ENCODE results near the gene F2RL2. TPM values are rescaled to one million over a fixed set of nuclear protein-coding genes. Genes with fewer than 3 reads are reported as not detected.
"Not testable (repeated sequence)": the region's sequence is repeated elsewhere in the genome, so short reads cannot be mapped to it uniquely, and the experiment has no call there.

The F2RL2 gene
- total and polyA plus RNA-seq, 2 donors, result 0.91 to 1.1 TPM

GRCh38 chr5:76612942-76613341, 10.3 kb downstream of the F2RL2 start:
- H3K4me1 ChIP-seq (ENCODE audit: control insufficient read depth in 2 of 2, insufficient read depth in 2 of 2, low read length in 2 of 2), result no peaks in the 10 kb centered on the region
- no peaks in the 10 kb centered on the region for H3K9me3 ChIP-seq (ENCODE audit: control insufficient read depth in 2 of 2, insufficient read depth in 1 of 2, low read length in 1 of 2)
- H3K27ac ChIP-seq (ENCODE audit: low read depth in 1 of 2, low read length in 1 of 2), result no peak overlapping the region
- 78% methylated on average over 5 of the region's 5 CpGs for WGBS
- no peak overlapping the region for H3K4me3 ChIP-seq (ENCODE audit: low read length in 2 of 2)
- peaks cover 4 to 5% of the 10 kb centered on the region in 2 donors for H3K36me3 ChIP-seq (ENCODE audit: control insufficient read depth in 2 of 2, insufficient read depth in 2 of 2, low read length in 1 of 2)
- no peak for DNase-seq (ENCODE audit: low read depth in 6 of 9, low spot score in 9 of 9)
- H3K27me3 ChIP-seq (ENCODE audit: control insufficient read depth in 2 of 2, insufficient read depth in 1 of 2, low read length in 1 of 2), result no peaks in the 10 kb centered on the region

- no peaks in the 10 kb centered on the region for H3K27me3 ChIP-seq (ENCODE audit: control insufficient read depth in 2 of 2, insufficient read depth in 1 of 2, low read length in 1 of 2)
- H3K4me1 ChIP-seq (ENCODE audit: control insufficient read depth in 2 of 2, insufficient read depth in 2 of 2, low read length in 2 of 2), result peaks cover 0 to 3% of the 10 kb centered on the region in 2 donors
- H3K36me3 ChIP-seq (ENCODE audit: control insufficient read depth in 2 of 2, insufficient read depth in 2 of 2, low read length in 1 of 2), result peaks cover 4 to 5% of the 10 kb centered on the region in 2 donors
- H3K4me3 ChIP-seq (ENCODE audit: low read length in 2 of 2), result no peak overlapping the region
- no peak for DNase-seq (ENCODE audit: low read depth in 6 of 9, low spot score in 9 of 9)
- H3K9me3 ChIP-seq (ENCODE audit: control insufficient read depth in 2 of 2, insufficient read depth in 1 of 2, low read length in 1 of 2), result no peaks in the 10 kb centered on the region
- 93% methylated on average over 1 of the region's 1 CpG for WGBS
- no peak overlapping the region for H3K27ac ChIP-seq (ENCODE audit: low read depth in 1 of 2, low read length in 1 of 2)
Measured at GRCh38 chr5:76610196-76610595, 13.0 kb downstream of the F2RL2 start.

- Histone ChIP-seq H3K27me3 (ENCODE audit: control insufficient read depth in 2 of 2, insufficient read depth in 1 of 2, low read length in 1 of 2) (no peaks in the 10 kb centered on the region), H3K4me1 (ENCODE audit: control insufficient read depth in 2 of 2, insufficient read depth in 2 of 2, low read length in 2 of 2) (peaks cover 0 to 3% of the 10 kb centered on the region in 2 donors), H3K36me3 (ENCODE audit: control insufficient read depth in 2 of 2, insufficient read depth in 2 of 2, low read length in 1 of 2) (peaks cover 3 to 4% of the 10 kb centered on the region in 2 donors), H3K27ac (ENCODE audit: low read depth in 1 of 2, low read length in 1 of 2) (no peak overlapping the region), H3K9me3 (ENCODE audit: control insufficient read depth in 2 of 2, insufficient read depth in 1 of 2, low read length in 1 of 2) (no peaks in the 10 kb centered on the region), H3K4me3 (ENCODE audit: low read length in 2 of 2) (no peak overlapping the region)
- peak in 1 of 9 donors; percentile 19 for DNase-seq (ENCODE audit: low read depth in 6 of 9, low spot score in 9 of 9)
- WGBS, result 91% methylated on average over 4 of the region's 4 CpGs
Measured at GRCh38 chr5:76608833-76609232, 14.4 kb downstream of the F2RL2 start.

- H3K4me3 ChIP-seq (ENCODE audit: low read length in 2 of 2), result no peak overlapping the region
- H3K9me3 ChIP-seq (ENCODE audit: control insufficient read depth in 2 of 2, insufficient read depth in 1 of 2, low read length in 1 of 2), result no peaks in the 10 kb centered on the region
- H3K4me1 ChIP-seq (ENCODE audit: control insufficient read depth in 2 of 2, insufficient read depth in 2 of 2, low read length in 2 of 2), result peaks cover 0 to 3% of the 10 kb centered on the region in 2 donors
- no peaks in the 10 kb centered on the region for H3K27me3 ChIP-seq (ENCODE audit: control insufficient read depth in 2 of 2, insufficient read depth in 1 of 2, low read length in 1 of 2)
- DNase-seq (ENCODE audit: low read depth in 6 of 9, low spot score in 9 of 9), result peak in 1 of 9 donors; percentile 18
- peaks cover 0 to 2% of the 10 kb centered on the region in 2 donors for H3K36me3 ChIP-seq (ENCODE audit: control insufficient read depth in 2 of 2, insufficient read depth in 2 of 2, low read length in 1 of 2)
- H3K27ac ChIP-seq (ENCODE audit: low read depth in 1 of 2, low read length in 1 of 2), result peak overlapping the region in 1 of 2 donors; percentile 56
- 84% methylated on average over 9 of the region's 9 CpGs for WGBS
Measured at GRCh38 chr5:76607353-76607871, 15.8 kb downstream of the F2RL2 start.

- Histone ChIP-seq H3K9me3 (ENCODE audit: control insufficient read depth in 2 of 2, insufficient read depth in 1 of 2, low read length in 1 of 2) (no peaks in the 10 kb centered on the region), H3K27ac (ENCODE audit: low read depth in 1 of 2, low read length in 1 of 2) (no peak overlapping the region), H3K4me3 (ENCODE audit: low read length in 2 of 2) (no peak overlapping the region), H3K27me3 (ENCODE audit: control insufficient read depth in 2 of 2, insufficient read depth in 1 of 2, low read length in 1 of 2) (no peaks in the 10 kb centered on the region), H3K4me1 (ENCODE audit: control insufficient read depth in 2 of 2, insufficient read depth in 2 of 2, low read length in 2 of 2) (peaks cover 0 to 3% of the 10 kb centered on the region in 2 donors), H3K36me3 (ENCODE audit: control insufficient read depth in 2 of 2, insufficient read depth in 2 of 2, low read length in 1 of 2) (peaks cover 0 to 2% of the 10 kb centered on the region in 2 donors)
- DNase-seq (ENCODE audit: low read depth in 6 of 9, low spot score in 9 of 9), result no peak
- over 99% methylated on average over 2 of the region's 2 CpGs for WGBS
Measured at GRCh38 chr5:76606701-76607100, 16.5 kb downstream of the F2RL2 start.

GRCh38 chr5:76604838-76605237, 18.4 kb downstream of the F2RL2 start:
- H3K4me1 ChIP-seq (ENCODE audit: control insufficient read depth in 2 of 2, insufficient read depth in 2 of 2, low read length in 2 of 2), result peaks cover 0 to 3% of the 10 kb centered on the region in 2 donors
- H3K4me3 ChIP-seq (ENCODE audit: low read length in 2 of 2), result no peak overlapping the region
- H3K27ac ChIP-seq (ENCODE audit: low read depth in 1 of 2, low read length in 1 of 2), result no peak overlapping the region
- no peaks in the 10 kb centered on the region for H3K27me3 ChIP-seq (ENCODE audit: control insufficient read depth in 2 of 2, insufficient read depth in 1 of 2, low read length in 1 of 2)
- no peaks in the 10 kb centered on the region for H3K9me3 ChIP-seq (ENCODE audit: control insufficient read depth in 2 of 2, insufficient read depth in 1 of 2, low read length in 1 of 2)
- WGBS, result 74% methylated on average over 2 of the region's 2 CpGs
- H3K36me3 ChIP-seq (ENCODE audit: control insufficient read depth in 2 of 2, insufficient read depth in 2 of 2, low read length in 1 of 2), result no peaks in the 10 kb centered on the region
- DNase-seq (ENCODE audit: low read depth in 6 of 9, low spot score in 9 of 9), result no peak

GRCh38 chr5:76603991-76604390, 19.2 kb downstream of the F2RL2 start:
- DNase-seq (ENCODE audit: low read depth in 6 of 9, low spot score in 9 of 9); H3K36me3 ChIP-seq (ENCODE audit: control insufficient read depth in 2 of 2, insufficient read depth in 2 of 2, low read length in 1 of 2); H3K27ac ChIP-seq (ENCODE audit: low read depth in 1 of 2, low read length in 1 of 2); H3K4me1 ChIP-seq (ENCODE audit: control insufficient read depth in 2 of 2, insufficient read depth in 2 of 2, low read length in 2 of 2); H3K9me3 ChIP-seq (ENCODE audit: control insufficient read depth in 2 of 2, insufficient read depth in 1 of 2, low read length in 1 of 2); H3K4me3 ChIP-seq (ENCODE audit: low read length in 2 of 2); H3K27me3 ChIP-seq (ENCODE audit: control insufficient read depth in 2 of 2, insufficient read depth in 1 of 2, low read length in 1 of 2): not testable (repeated sequence)
- WGBS, result 92% methylated on average over 1 of the region's 1 CpG

- H3K27me3 ChIP-seq (ENCODE audit: control insufficient read depth in 2 of 2, insufficient read depth in 1 of 2, low read length in 1 of 2), result no peaks in the 10 kb centered on the region
- no peak for DNase-seq (ENCODE audit: low read depth in 6 of 9, low spot score in 9 of 9)
- no peaks in the 10 kb centered on the region for H3K4me1 ChIP-seq (ENCODE audit: control insufficient read depth in 2 of 2, insufficient read depth in 2 of 2, low read length in 2 of 2)
- 93% methylated on average over 2 of the region's 2 CpGs for WGBS
- H3K4me3 ChIP-seq (ENCODE audit: low read length in 2 of 2), result no peak overlapping the region
- H3K9me3 ChIP-seq (ENCODE audit: control insufficient read depth in 2 of 2, insufficient read depth in 1 of 2, low read length in 1 of 2), result no peaks in the 10 kb centered on the region
- H3K36me3 ChIP-seq (ENCODE audit: control insufficient read depth in 2 of 2, insufficient read depth in 2 of 2, low read length in 1 of 2), result no peaks in the 10 kb centered on the region
- H3K27ac ChIP-seq (ENCODE audit: low read depth in 1 of 2, low read length in 1 of 2), result no peak overlapping the region
Measured at GRCh38 chr5:76602094-76602726, 21.0 kb downstream of the F2RL2 start.

- no peak overlapping the region for H3K27ac ChIP-seq (ENCODE audit: low read depth in 1 of 2, low read length in 1 of 2)
- H3K4me1 ChIP-seq (ENCODE audit: control insufficient read depth in 2 of 2, insufficient read depth in 2 of 2, low read length in 2 of 2), result no peaks in the 10 kb centered on the region
- H3K27me3 ChIP-seq (ENCODE audit: control insufficient read depth in 2 of 2, insufficient read depth in 1 of 2, low read length in 1 of 2), result no peaks in the 10 kb centered on the region
- no peaks in the 10 kb centered on the region for H3K9me3 ChIP-seq (ENCODE audit: control insufficient read depth in 2 of 2, insufficient read depth in 1 of 2, low read length in 1 of 2)
- peak; percentile 23 to 74 (median 41) for DNase-seq (ENCODE audit: low read depth in 6 of 9, low spot score in 9 of 9)
- H3K4me3 ChIP-seq (ENCODE audit: low read length in 2 of 2), result no peak overlapping the region
- 49% methylated on average over 3 of the region's 3 CpGs for WGBS
- peaks cover 0 to 3% of the 10 kb centered on the region in 2 donors for H3K36me3 ChIP-seq (ENCODE audit: control insufficient read depth in 2 of 2, insufficient read depth in 2 of 2, low read length in 1 of 2)
Measured at GRCh38 chr5:76601470-76601869, 21.7 kb downstream of the F2RL2 start.
